H1 (cell line): ENCODE measurements around the gene FTSJ3. TPM values are rescaled to one million over a fixed set of nuclear protein-coding genes. Genes with fewer than 3 reads are reported as not detected.

Experiments
- CTCF ChIA-PET: fragments of 300-600 bp; sonication (Branson Sonifier 250); formaldehyde crosslinking; loops from one replicate; lab custom pipeline; 2021; ENCODE audit not compliant: partially characterized antibody; lab: Charles Lee
- POLR2A ChIA-PET: fragments of 300-600 bp; sonication (Branson Sonifier 250); formaldehyde crosslinking; loops from one replicate; lab custom pipeline; 2021; ENCODE audit warnings: inconsistent platforms; ENCODE audit not compliant: partially characterized antibody; lab: Charles Lee
- DNase-seq, 2 experiments: peaks; one replicate each; pipeline versions ENCODE4 v3.0.0 to v3.0.0-alpha.2; 2010 to 2022; ENCODE audit warnings: low spot score in 2 of 2, low read depth in 1 of 2, mixed read lengths in 1 of 2
- FAIRE-seq: peaks from 2 replicates; lab custom pipeline; 2011; peaks lifted over from hg19 to GRCh38; lab: Jason Lieb, UNC
- H2AFZ ChIP-seq: 2 replicates; pipeline ENCODE4 v1.8.1; 2012; ENCODE audit warnings: low read length, inconsistent platforms
- H2AK5ac ChIP-seq: 2 replicates; pipeline ENCODE4 v1.6.1; 2013; ENCODE audit warnings: low read depth, low read length
- H2BK120ac ChIP-seq: replicated peaks from 2 replicates; pipeline ENCODE3; 2013; ENCODE audit warnings: low read depth, low read length, inconsistent platforms
- H2BK12ac ChIP-seq: 2 replicates; pipeline ENCODE4 v1.6.1; 2013; ENCODE audit warnings: low read depth, low read length
- H2BK15ac ChIP-seq: 2 replicates; pipeline ENCODE4 v1.6.1; 2013; ENCODE audit warnings: low read length
- H2BK20ac ChIP-seq: 2 replicates; pipeline ENCODE4 v1.6.1; 2013; ENCODE audit warnings: low read length
- H2BK5ac ChIP-seq: 2 replicates; pipeline ENCODE4 v1.6.1; 2013; ENCODE audit warnings: low read depth, low read length
- H3K14ac ChIP-seq: 2 replicates; pipeline ENCODE4 v1.6.1; 2013; ENCODE audit warnings: inconsistent platforms; ENCODE audit not compliant: insufficient read length
- H3K18ac ChIP-seq: 2 replicates; pipeline ENCODE4 v1.6.1; 2013; ENCODE audit warnings: low read length; ENCODE audit errors: extremely low read depth
- H3K23ac ChIP-seq: 2 replicates; pipeline ENCODE4 v1.6.1; 2013; ENCODE audit warnings: inconsistent platforms; ENCODE audit not compliant: insufficient read length
- H3K23me2 ChIP-seq: 2 replicates; pipeline ENCODE4 v1.6.1; 2013; ENCODE audit warnings: low read depth, low read length
- H3K27ac ChIP-seq: 2 replicates; pipeline ENCODE4 v1.6.1; 2011; ENCODE audit warnings: low read depth, low read length, inconsistent platforms
- H3K27me3 ChIP-seq, 4 experiments: replicated peaks in 1 of 4; 1 replicate in 1 of 4; 2 replicates in 3 of 4; pipeline versions ENCODE4 v1.6.1 to v1.8.1; 2011 to 2013; ENCODE audit warnings: low read length in 3 of 4, mild to moderate bottlenecking in 3 of 4, inconsistent platforms in 2 of 4, mixed read lengths in 2 of 4, moderate library complexity in 1 of 4; ENCODE audit not compliant: control insufficient read depth in 3 of 4, insufficient read depth in 3 of 4; ENCODE audit errors: extremely low read depth in 1 of 4
- H3K36me3 ChIP-seq, 4 experiments: 2 replicates each; pipeline versions ENCODE4 v1.6.1 to v1.8.1; 2011 to 2013; ENCODE audit warnings: mild to moderate bottlenecking in 4 of 4, low read length in 3 of 4, moderate library complexity in 2 of 4, control low read depth in 1 of 4, inconsistent platforms in 1 of 4; ENCODE audit not compliant: insufficient read depth in 4 of 4, control insufficient read depth in 2 of 4
- H3K4ac ChIP-seq: replicated peaks from 2 replicates; pipeline ENCODE3; 2013; ENCODE audit warnings: low read length, low read depth, mixed read lengths, inconsistent platforms; ENCODE audit not compliant: insufficient read length
- H3K4me1 ChIP-seq, 4 experiments: replicated peaks in 1 of 4; 1 replicate in 1 of 4; 2 replicates in 3 of 4; pipeline versions ENCODE4 v1.6.1 to v1.8.1; 2011 to 2013; ENCODE audit warnings: low read length in 3 of 4, inconsistent platforms in 2 of 4, mixed read lengths in 1 of 4; ENCODE audit not compliant: insufficient read depth in 4 of 4, control insufficient read depth in 3 of 4
- H3K4me2 ChIP-seq, 2 experiments: 2 replicates each; pipeline versions ENCODE4 v1.6.1 to v1.8.1; 2011 to 2013; ENCODE audit warnings: low read depth in 2 of 2, low read length in 2 of 2, control low read depth in 1 of 2, inconsistent platforms in 1 of 2, mild to moderate bottlenecking in 1 of 2; ENCODE audit not compliant: insufficient read depth in 1 of 2
- H3K4me3 ChIP-seq, 4 experiments: fragments of 200-600, 300-600 bp in 1 of 4; sonication (generic), shearing (Covaris generic), sonication (Bioruptor Twin) in 1 of 4; 2 replicates each; pipeline versions ENCODE4 v1.5.1 to v1.8.1; 2011 to 2016; ENCODE audit warnings: low read length in 4 of 4, low read depth in 3 of 4, control low read depth in 2 of 4, inconsistent platforms in 2 of 4, mild to moderate bottlenecking in 2 of 4, mixed read lengths in 1 of 4, moderate library complexity in 1 of 4; ENCODE audit not compliant: insufficient read depth in 2 of 4; ENCODE audit errors: extremely low read depth in 1 of 4
- H3K56ac ChIP-seq: replicated peaks from 2 replicates; pipeline ENCODE3; 2013; ENCODE audit warnings: low read depth, mild to moderate bottlenecking, mixed read lengths, low read length, inconsistent platforms; ENCODE audit not compliant: insufficient read length
- H3K79me1 ChIP-seq: 2 replicates; pipeline ENCODE4 v1.6.1; 2013; ENCODE audit warnings: low read depth, low read length, control low read depth
- H3K79me2 ChIP-seq, 2 experiments: 2 replicates each; pipeline versions ENCODE4 v1.6.1 to v1.8.1; 2012 to 2013; ENCODE audit warnings: low read length in 2 of 2, mild to moderate bottlenecking in 2 of 2, inconsistent platforms in 1 of 2; ENCODE audit not compliant: insufficient read depth in 2 of 2, control insufficient read depth in 1 of 2
- H3K9ac ChIP-seq, 4 experiments: replicated peaks in 1 of 4; 1 replicate in 1 of 4; 2 replicates in 3 of 4; pipeline versions ENCODE4 v1.6.1 to v1.8.1; 2011 to 2013; ENCODE audit warnings: low read depth in 3 of 4, low read length in 3 of 4, control low read depth in 2 of 4, mild to moderate bottlenecking in 2 of 4, moderate library complexity in 2 of 4, inconsistent platforms in 1 of 4; ENCODE audit errors: extremely low read depth in 1 of 4
- H3K9me3 ChIP-seq, 2 experiments: 2 replicates each; pipeline versions ENCODE4 v1.6.1 to v1.8.1; 2012 to 2013; ENCODE audit warnings: mild to moderate bottlenecking in 2 of 2, moderate library complexity in 2 of 2, control low read depth in 1 of 2, inconsistent platforms in 1 of 2, low read depth in 1 of 2, low read length in 1 of 2, mixed read lengths in 1 of 2; ENCODE audit not compliant: insufficient read depth in 2 of 2
- H4K20me1 ChIP-seq, 2 experiments: replicated peaks in 1 of 2; 2 replicates each; pipeline versions ENCODE3 to v1.8.1; 2011 to 2013; ENCODE audit warnings: inconsistent platforms in 2 of 2, low read length in 2 of 2, mild to moderate bottlenecking in 1 of 2; ENCODE audit not compliant: insufficient read depth in 2 of 2, control insufficient read depth in 1 of 2
- H4K5ac ChIP-seq: 2 replicates; pipeline ENCODE4 v1.6.1; 2013; ENCODE audit warnings: low read length, low read depth, mixed read lengths, inconsistent platforms; ENCODE audit not compliant: insufficient read length
- H4K8ac ChIP-seq: 2 replicates; pipeline ENCODE4 v1.8.0; 2013; ENCODE audit warnings: mild to moderate bottlenecking, moderate library complexity, low read length, inconsistent platforms; ENCODE audit not compliant: insufficient read depth; ENCODE audit errors: extremely low read depth
- H4K91ac ChIP-seq: replicated peaks from 2 replicates; pipeline ENCODE3; 2013; ENCODE audit warnings: low read length, mixed read lengths, inconsistent platforms; ENCODE audit not compliant: insufficient read length
- CHD2 ChIP-seq: IDR thresholded peaks from 2 replicates; pipeline ENCODE4 v1.6.1; 2012; ENCODE audit warnings: low read length, improper control_type of control experiment
- EZH2 ChIP-seq: fragments of 200-600 bp; sonication (generic); IDR thresholded peaks from 2 replicates; pipeline ENCODE4 v1.7.1; 2012; ENCODE audit warnings: low read depth, mild to moderate bottlenecking, moderate library complexity, low read length, inconsistent platforms; ENCODE audit not compliant: severe bottlenecking
- HDAC2 ChIP-seq, 2 experiments: fragments of 300-600 bp in 1 of 2; sonication (generic) in 1 of 2; IDR thresholded peaks; 2 replicates each; pipeline ENCODE4 v1.6.1; 2011 to 2012; ENCODE audit warnings: low read depth in 2 of 2, low read length in 2 of 2, mild to moderate bottlenecking in 2 of 2, moderate library complexity in 2 of 2, borderline replicate concordance in 1 of 2, inconsistent platforms in 1 of 2
- POLR2AphosphoS5 ChIP-seq: IDR thresholded peaks from 2 replicates; pipeline ENCODE4 v1.6.1; 2011; ENCODE audit warnings: low read depth, low read length
- RBBP5 ChIP-seq: IDR thresholded peaks from 2 replicates; pipeline ENCODE4 v1.7.1; 2012; ENCODE audit warnings: low read depth, mild to moderate bottlenecking, inconsistent platforms, low read length, moderate library complexity, borderline replicate concordance
- RNF2 ChIP-seq: fragments of 200-900, 300-1000 bp; sonication (generic); IDR thresholded peaks from 2 replicates; pipeline ENCODE4 v1.7.1; 2016; ENCODE audit warnings: borderline replicate concordance, low read depth, mild to moderate bottlenecking, antibody characterized with exemption, low read length; ENCODE audit not compliant: poor library complexity, severe bottlenecking; ENCODE audit errors: missing control alignments
- SIX5 ChIP-seq: IDR thresholded peaks from 2 replicates; pipeline ENCODE4 v1.6.1; 2011; ENCODE audit warnings: mild to moderate bottlenecking, low read depth, low read length
- SP4 ChIP-seq: IDR thresholded peaks from 2 replicates; pipeline ENCODE4 v1.6.1; 2012; ENCODE audit warnings: low read length, inconsistent platforms
- TAF1 ChIP-seq: IDR thresholded peaks from 2 replicates; pipeline ENCODE4 v1.6.1; 2011; ENCODE audit warnings: mild to moderate bottlenecking, low read depth, low read length
- whole genome bisulfite sequencing, 2 experiments: shearing (Covaris generic) in 1 of 2; methylation state at CpG; one replicate each; pipeline versions ENCODE4 v1.1.6 to v1.1.7; 2013 to 2015; ENCODE audit warnings: low lambda C conversion rate in 2 of 2, mixed read lengths in 2 of 2, inconsistent platforms in 1 of 2, low coverage in 1 of 2, missing lambda C conversion rate in 1 of 2; ENCODE audit not compliant: insufficient replicate concordance in 2 of 2, insufficient coverage in 1 of 2, insufficient read length in 1 of 2; ENCODE audit errors: extremely low coverage in 1 of 2, missing lambda C conversion rate in 1 of 2; 5-methylcytosine and 5-hydroxymethylcytosine counted together
- polyA plus RNA-seq, 7 experiments: library from polyadenylated mRNA; depleted of rRNA in 3 of 7; stranded (reverse) in 5 of 7; unstranded in 2 of 7; fragments of >200 nt in 5 of 7; fragments of 200-250 nt in 2 of 7; gene quantifications; 1 replicate in 5 of 7; 2 replicates in 1 of 7; 4 replicates in 1 of 7; pipeline versions ENCODE4 v1.2.1 to v1.2.3, GENCODE V29; 2011 to 2013; ENCODE audit warnings: missing spikeins in 2 of 7, mixed read lengths in 2 of 7
- total RNA-seq: library from RNA; stranded (reverse); fragmentation: NEBNext Ultra II Directional; extraction: Animal tissue kit (Norgen Biotek cat#: 25700); gene quantifications from 2 replicates; pipeline ENCODE4 v1.2.1, GENCODE V29; 2021
- TF ChIP-seq, protein P1 (sequence below), 3 experiments: IDR thresholded peaks; 1 replicate in 2 of 3; 2 replicates in 1 of 3; pipeline versions ENCODE4 v1.5.1 to v1.6.1; 2011; ENCODE audit warnings: low read length in 3 of 3, mild to moderate bottlenecking in 3 of 3, inconsistent platforms in 2 of 3, low read depth in 1 of 3, moderate library complexity in 1 of 3; ENCODE audit not compliant: insufficient read depth in 1 of 3; ENCODE audit errors: control extremely low read depth in 1 of 3

The FTSJ3 gene
- total and polyA plus RNA-seq, 2 of the 8 experiments (the other 6 are each of a cell fraction or from before 2014, with no cell fraction given) = 42.7 to 77.2 TPM

GRCh38 chr17:63830278-63830677 lies 2.8 kb upstream of the FTSJ3 start:
- no peak overlapping the region for H2BK120ac ChIP-seq
- H3K4me2 ChIP-seq = no peak overlapping the region
- peaks cover 16% of the 10 kb centered on the region; the same call in 1 of the 2 replicates for H3K79me1 ChIP-seq
- H3K27me3 ChIP-seq = no peaks in the 10 kb centered on the region
- no peak overlapping the region for H3K4me3 ChIP-seq
- no peak for DNase-seq
- no peak overlapping the region for H4K91ac ChIP-seq
- no peak overlapping the region for H2BK5ac ChIP-seq
- H4K8ac ChIP-seq = no peak overlapping the region
- ChIA-PET POLR2A (interaction anchor here (0.9 to 32.3 kb wide), 8 partner anchors 2 to 676 kb away, joined by 3 to 593 read pairs (median 4); partner anchors contain the start of genes CCDC47, DDX42, DDX5 and FTSJ3), CTCF (interaction anchor here (0.9 to 1.7 kb wide), 6 partner anchors 9 to 47 kb away, joined by 3 to 8 read pairs (median 4); no protein-coding TSS in a partner anchor)
- peaks cover 44 to 69% (median 61%) of the 10 kb centered on the region in 4 experiments for H3K36me3 ChIP-seq
- H3K4ac ChIP-seq = no peak overlapping the region
- peaks cover 2 to 23% of the 10 kb centered on the region in 2 experiments for H4K20me1 ChIP-seq
- H3K14ac ChIP-seq = no peak overlapping the region
- H3K79me2 ChIP-seq = peaks cover 0 to 37% of the 10 kb centered on the region in 2 experiments; a peak in 3 of 4 replicates
- no peak overlapping the region for H2AK5ac ChIP-seq
- H3K56ac ChIP-seq = no peak overlapping the region
- H2BK15ac ChIP-seq = no peak overlapping the region
- H3K4me1 ChIP-seq = peaks cover 0 to 3% (median 0%) of the 10 kb centered on the region in 4 experiments; a peak in 1 of 7 replicates
- H4K5ac ChIP-seq = no peak overlapping the region
- H3K18ac ChIP-seq = no peak overlapping the region
- no peak for FAIRE-seq
- no peak overlapping the region for H3K23ac ChIP-seq
- no peaks in the 10 kb centered on the region for H3K9me3 ChIP-seq
- no peak overlapping the region for H2BK12ac ChIP-seq
- no peak overlapping the region for H2AFZ ChIP-seq
- peaks cover 8% of the 10 kb centered on the region for H3K23me2 ChIP-seq
- H2BK20ac ChIP-seq = no peak overlapping the region
- H3K9ac ChIP-seq = no peak overlapping the region
- H3K27ac ChIP-seq = no peak overlapping the region
- WGBS, 2 experiments = 97% methylated on average over 5 of the region's 5 CpGs; no CpG with 5 or more reads in 1 of the 2 experiments
- no peak for TF ChIP-seq RBBP5
- TF ChIP-seq SP4 = no peak
- no peak for TF ChIP-seq SIX5
- TF ChIP-seq CHD2 = no peak
- TF ChIP-seq EZH2 = no peak
- TF ChIP-seq RNF2 = no peak
- no peak for TF ChIP-seq TAF1
- TF ChIP-seq HDAC2 (IDR thresholded peaks at IDR 0.05; ENCODE audit: borderline replicate concordance in 1 of 2, low read depth in 2 of 2, low read length in 2 of 2) = no peak
- TF ChIP-seq, protein P1, sequence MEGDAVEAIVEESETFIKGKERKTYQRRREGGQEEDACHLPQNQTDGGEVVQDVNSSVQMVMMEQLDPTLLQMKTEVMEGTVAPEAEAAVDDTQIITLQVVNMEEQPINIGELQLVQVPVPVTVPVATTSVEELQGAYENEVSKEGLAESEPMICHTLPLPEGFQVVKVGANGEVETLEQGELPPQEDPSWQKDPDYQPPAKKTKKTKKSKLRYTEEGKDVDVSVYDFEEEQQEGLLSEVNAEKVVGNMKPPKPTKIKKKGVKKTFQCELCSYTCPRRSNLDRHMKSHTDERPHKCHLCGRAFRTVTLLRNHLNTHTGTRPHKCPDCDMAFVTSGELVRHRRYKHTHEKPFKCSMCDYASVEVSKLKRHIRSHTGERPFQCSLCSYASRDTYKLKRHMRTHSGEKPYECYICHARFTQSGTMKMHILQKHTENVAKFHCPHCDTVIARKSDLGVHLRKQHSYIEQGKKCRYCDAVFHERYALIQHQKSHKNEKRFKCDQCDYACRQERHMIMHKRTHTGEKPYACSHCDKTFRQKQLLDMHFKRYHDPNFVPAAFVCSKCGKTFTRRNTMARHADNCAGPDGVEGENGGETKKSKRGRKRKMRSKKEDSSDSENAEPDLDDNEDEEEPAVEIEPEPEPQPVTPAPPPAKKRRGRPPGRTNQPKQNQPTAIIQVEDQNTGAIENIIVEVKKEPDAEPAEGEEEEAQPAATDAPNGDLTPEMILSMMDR (IDR thresholded peaks at IDR 0.05; ENCODE audit: control extremely low read depth in 1 of 3, insufficient read depth in 1 of 3, low read depth in 1 of 3, low read length in 3 of 3) = no peak
- no peak; the same call in 1 of the 2 replicates for TF ChIP-seq POLR2AphosphoS5
